OCI-LY3 (cell line): ENCODE measurements around the gene PLA2G2D.

Source experiments
- H2AFZ ChIP-seq: fragments of 200-600, 300-600 bp; shearing (Covaris generic); 2 replicates; pipeline ENCODE4 v1.6.0; 2014; ENCODE audit warnings: antibody characterized with exemption, low read depth, low read length
- H3K27ac ChIP-seq: fragments of 200-600, 300-600 bp; sonication (generic); 2 replicates; pipeline ENCODE4 v1.5.1; 2014; ENCODE audit warnings: mild to moderate bottlenecking, low read length, moderate library complexity, mixed read lengths
- H3K27me3 ChIP-seq: fragments of 200-600, 300-600 bp; sonication (generic); 2 replicates; pipeline ENCODE4 v1.6.1; 2014; ENCODE audit warnings: low read depth, low read length, mixed read lengths
- H3K36me3 ChIP-seq: fragments of 200-600, 300-600 bp; sonication (generic); replicated peaks from 2 replicates; pipeline ENCODE3; 2014; ENCODE audit warnings: low read depth, low read length, mixed read lengths
- H3K4me1 ChIP-seq: fragments of 300-600, 200-600 bp; sonication (generic); 2 replicates; pipeline ENCODE4 v1.6.1; 2014; ENCODE audit warnings: low read length, mixed read lengths
- H3K4me2 ChIP-seq: fragments of 200-600, 300-600 bp; sonication (generic); 2 replicates; pipeline ENCODE4 v1.6.1; 2014; ENCODE audit warnings: low read length, mixed read lengths
- H3K4me3 ChIP-seq: fragments of 300-600, 200-600 bp; sonication (generic); 2 replicates; pipeline ENCODE4 v1.5.1; 2014; ENCODE audit warnings: antibody characterized with exemption, mild to moderate bottlenecking, low read length, moderate library complexity
- H3K79me2 ChIP-seq: fragments of 300-600, 200-600 bp; shearing (Covaris generic); 2 replicates; pipeline ENCODE4 v1.6.1; 2014; ENCODE audit warnings: mild to moderate bottlenecking, low read length, mixed read lengths
- H3K9ac ChIP-seq: fragments of 300-600, 200-600 bp; shearing (Covaris generic); 2 replicates; pipeline ENCODE4 v1.6.0; 2014; ENCODE audit warnings: mild to moderate bottlenecking, low read length, moderate library complexity
- H3K9me3 ChIP-seq: fragments of 200-600, 300-600 bp; shearing (Covaris generic); 2 replicates; pipeline ENCODE4 v1.6.1; 2014; ENCODE audit warnings: low read length, mixed read lengths; ENCODE audit not compliant: insufficient read depth
- H4K20me1 ChIP-seq: fragments of 200-600, 300-600 bp; sonication (generic); 2 replicates; pipeline ENCODE4 v1.6.1; 2016; ENCODE audit warnings: low read length, mixed read lengths; ENCODE audit not compliant: insufficient read depth
- EZH2phosphoT487 ChIP-seq: fragments of 200-600 bp; shearing (Covaris generic); IDR thresholded peaks from 2 replicates; pipeline ENCODE4 v1.6.1; 2018; ENCODE audit warnings: antibody characterized with exemption, mixed run types, low read depth
- TF ChIP-seq, protein P1 (sequence below): fragments of 200-600, 300-600 bp; sonication (generic); IDR thresholded peaks from 2 replicates; pipeline ENCODE4 v1.5.1; 2014; ENCODE audit warnings: antibody characterized with exemption, low read length, low read depth

PLA2G2D gene

DNA sequence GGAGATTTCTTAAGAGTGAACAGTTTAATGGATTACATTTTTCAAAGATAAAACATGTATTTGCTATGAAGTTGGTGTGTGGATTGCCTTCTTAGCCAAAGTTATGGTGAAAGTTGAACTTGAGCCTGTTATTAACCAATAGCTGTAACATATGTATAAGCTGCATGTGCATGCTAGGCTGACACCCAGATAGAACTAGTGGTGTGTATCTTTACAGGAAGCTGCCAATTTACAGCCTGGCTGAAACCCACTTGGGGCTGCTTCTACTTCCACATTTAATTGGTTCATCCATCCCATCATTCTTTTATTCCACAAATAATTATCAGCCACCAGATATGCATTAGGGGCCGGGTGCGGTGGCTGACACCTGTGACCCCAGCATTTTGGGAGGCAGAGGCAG lies 46.1 kb downstream of the PLA2G2D start:
- Histone ChIP-seq H3K9me3 (no peaks in the 10 kb centered on the region), H3K27ac (no peak overlapping the region), H3K27me3 (no peaks in the 10 kb centered on the region), H2AFZ (no peak overlapping the region), H3K9ac (no peak overlapping the region), H3K4me3 (no peak overlapping the region), H3K36me3 (no peaks in the 10 kb centered on the region), H3K79me2 (no peaks in the 10 kb centered on the region), H3K4me1 (peaks cover 23% of the 10 kb centered on the region), H3K4me2 (no peak overlapping the region), H4K20me1 (no peaks in the 10 kb centered on the region)
- TF ChIP-seq, protein P1, sequence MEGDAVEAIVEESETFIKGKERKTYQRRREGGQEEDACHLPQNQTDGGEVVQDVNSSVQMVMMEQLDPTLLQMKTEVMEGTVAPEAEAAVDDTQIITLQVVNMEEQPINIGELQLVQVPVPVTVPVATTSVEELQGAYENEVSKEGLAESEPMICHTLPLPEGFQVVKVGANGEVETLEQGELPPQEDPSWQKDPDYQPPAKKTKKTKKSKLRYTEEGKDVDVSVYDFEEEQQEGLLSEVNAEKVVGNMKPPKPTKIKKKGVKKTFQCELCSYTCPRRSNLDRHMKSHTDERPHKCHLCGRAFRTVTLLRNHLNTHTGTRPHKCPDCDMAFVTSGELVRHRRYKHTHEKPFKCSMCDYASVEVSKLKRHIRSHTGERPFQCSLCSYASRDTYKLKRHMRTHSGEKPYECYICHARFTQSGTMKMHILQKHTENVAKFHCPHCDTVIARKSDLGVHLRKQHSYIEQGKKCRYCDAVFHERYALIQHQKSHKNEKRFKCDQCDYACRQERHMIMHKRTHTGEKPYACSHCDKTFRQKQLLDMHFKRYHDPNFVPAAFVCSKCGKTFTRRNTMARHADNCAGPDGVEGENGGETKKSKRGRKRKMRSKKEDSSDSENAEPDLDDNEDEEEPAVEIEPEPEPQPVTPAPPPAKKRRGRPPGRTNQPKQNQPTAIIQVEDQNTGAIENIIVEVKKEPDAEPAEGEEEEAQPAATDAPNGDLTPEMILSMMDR, result no peak
- TF ChIP-seq EZH2phosphoT487, result no peak

GRCh38 chr1:20072771-20073170 lies 46.6 kb downstream of the PLA2G2D start:
- Histone ChIP-seq H3K79me2 (no peaks in the 10 kb centered on the region), H4K20me1 (no peaks in the 10 kb centered on the region), H3K4me1 (peaks cover 19% of the 10 kb centered on the region), H3K9me3 (no peaks in the 10 kb centered on the region), H3K27ac (no peak overlapping the region), H3K9ac (no peak overlapping the region), H3K27me3 (no peaks in the 10 kb centered on the region), H3K4me3 (no peak overlapping the region), H3K4me2 (no peak overlapping the region), H3K36me3 (no peaks in the 10 kb centered on the region), H2AFZ (no peak overlapping the region)
- TF ChIP-seq, protein P1, result no peak
- TF ChIP-seq EZH2phosphoT487, result no peak

- no peaks in the 10 kb centered on the region for H4K20me1 ChIP-seq
- no peaks in the 10 kb centered on the region for H3K27me3 ChIP-seq
- TF ChIP-seq, protein P1, result no peak
- TF ChIP-seq EZH2phosphoT487, result no peak
Observed at GRCh38 chr1:20071416-20071815, 47.9 kb downstream of the PLA2G2D start.

DNA sequence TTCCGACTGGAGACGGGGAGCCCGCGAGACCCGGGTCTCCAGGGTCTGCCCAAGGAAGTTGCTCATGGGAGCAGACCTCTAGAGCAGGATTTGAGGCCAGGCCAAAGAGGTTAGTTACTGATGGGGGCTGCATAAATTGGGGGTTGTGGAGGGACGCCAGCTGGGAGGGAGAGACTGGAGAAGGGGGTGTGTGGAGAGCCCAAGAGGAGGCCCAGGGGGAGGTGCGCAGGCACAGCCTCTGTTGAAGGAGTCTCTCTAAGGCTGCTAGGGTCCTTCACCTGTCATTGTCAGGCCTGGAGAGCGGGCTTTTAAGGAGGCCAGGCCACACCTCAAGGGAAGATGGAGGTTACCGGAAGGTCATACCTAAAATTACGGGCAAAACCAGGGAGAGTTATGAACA lies 49.0 kb downstream of the PLA2G2D start:
- Histone ChIP-seq H3K9ac (no peak overlapping the region), H3K27ac (no peak overlapping the region), H3K9me3 (no peaks in the 10 kb centered on the region), H3K36me3 (no peaks in the 10 kb centered on the region), H2AFZ (no peak overlapping the region), H3K27me3 (no peaks in the 10 kb centered on the region), H3K4me3 (no peak overlapping the region), H4K20me1 (no peaks in the 10 kb centered on the region), H3K4me1 (peaks cover 5% of the 10 kb centered on the region; the same call in 1 of the 2 replicates), H3K79me2 (no peaks in the 10 kb centered on the region), H3K4me2 (no peak overlapping the region)
- TF ChIP-seq EZH2phosphoT487, result no peak
- TF ChIP-seq, protein P1, result no peak

More at GRCh38 chr1:20071416-20071815, 47.9 kb downstream of the PLA2G2D start:
- Histone ChIP-seq H3K79me2 (no peaks in the 10 kb centered on the region), H3K4me3 (no peak overlapping the region), H3K9me3 (no peaks in the 10 kb centered on the region), H3K36me3 (no peaks in the 10 kb centered on the region), H3K9ac (no peak overlapping the region), H3K27ac (no peak overlapping the region), H2AFZ (no peak overlapping the region), H3K4me1 (peaks cover 6% of the 10 kb centered on the region), H3K4me2 (no peak overlapping the region)
